GOT3 (cell line): ENCODE measurements around the gene FRMD4B.
"Not testable (repeated sequence)": the region's sequence is repeated elsewhere in the genome, so short reads cannot be mapped to it uniquely, and the experiment has no call there.

Experiments used
- DNase-seq: peaks from one replicate; lab custom pipeline; 2025; ENCODE audit warnings: mixed read lengths; lab: John Stamatoyannopoulos, UW

Gene FRMD4B

GRCh38 chr3:69282181-69282580 lies 103.7 kb downstream of the FRMD4B start:
- DNase-seq = no peak

GRCh38 chr3:69277403-69277802 lies 108.5 kb downstream of the FRMD4B start:
- not testable (repeated sequence) for DNase-seq

GRCh38 chr3:69276884-69277283 lies 109.0 kb downstream of the FRMD4B start:
- DNase-seq = no peak

- DNase-seq = not testable (repeated sequence)
These were observed 109.7 kb downstream of the FRMD4B start for GRCh38 chr3:69276191-69276590.

GRCh38 chr3:69273896-69274295 lies 112.0 kb downstream of the FRMD4B start:
- DNase-seq = no peak

- no peak for DNase-seq
These were observed 113.3 kb downstream of the FRMD4B start for GRCh38 chr3:69272556-69272955.

- DNase-seq = no peak
These were observed 114.8 kb downstream of the FRMD4B start for GRCh38 chr3:69271098-69271497.

- no peak for DNase-seq
These were observed 119.3 kb downstream of the FRMD4B start for GRCh38 chr3:69266585-69266984.

GRCh38 chr3:69266071-69266470 lies 119.8 kb downstream of the FRMD4B start:
- not testable (repeated sequence) for DNase-seq

GRCh38 chr3:69260843-69261405 lies 125.0 kb downstream of the FRMD4B start:
- not testable (repeated sequence) for DNase-seq

GRCh38 chr3:69260216-69260787 lies 125.6 kb downstream of the FRMD4B start:
- DNase-seq = no peak

GRCh38 chr3:69259125-69259524 lies 126.8 kb downstream of the FRMD4B start:
- DNase-seq = no peak

- no peak for DNase-seq
These were observed 130.0 kb downstream of the FRMD4B start for GRCh38 chr3:69255928-69256327.

- DNase-seq = no peak
These were observed 131.5 kb downstream of the FRMD4B start for GRCh38 chr3:69254351-69254750.

- DNase-seq = no peak
These were observed 133.3 kb downstream of the FRMD4B start for GRCh38 chr3:69252631-69253030.

- DNase-seq = no peak
These were observed 133.7 kb downstream of the FRMD4B start for GRCh38 chr3:69252141-69252540.

GRCh38 chr3:69251078-69251805 lies 134.6 kb downstream of the FRMD4B start:
- no peak for DNase-seq

GRCh38 chr3:69250014-69250413 lies 135.9 kb downstream of the FRMD4B start:
- no peak for DNase-seq

- no peak for DNase-seq
These were observed 136.9 kb downstream of the FRMD4B start for GRCh38 chr3:69249001-69249400.

GRCh38 chr3:69248436-69248835 lies 137.5 kb downstream of the FRMD4B start:
- no peak for DNase-seq

GRCh38 chr3:69246612-69247011 lies 139.3 kb downstream of the FRMD4B start:
- no peak for DNase-seq

GRCh38 chr3:69244039-69244438 lies 141.8 kb downstream of the FRMD4B start:
- DNase-seq = no peak

GRCh38 chr3:69241769-69242168 lies 144.1 kb downstream of the FRMD4B start:
- no peak for DNase-seq
